CD4-positive, alpha-beta T cell treated with Interleukin-15 for 4 hours (primary cell): Measurements from ENCODE around the gene KDM1A.

ENCODE experiments used
- DNase-seq: peaks from one replicate; pipeline ENCODE4 v3.0.0-alpha.2; 2020; ENCODE audit warnings: low spot score

Gene KDM1A

DNA sequence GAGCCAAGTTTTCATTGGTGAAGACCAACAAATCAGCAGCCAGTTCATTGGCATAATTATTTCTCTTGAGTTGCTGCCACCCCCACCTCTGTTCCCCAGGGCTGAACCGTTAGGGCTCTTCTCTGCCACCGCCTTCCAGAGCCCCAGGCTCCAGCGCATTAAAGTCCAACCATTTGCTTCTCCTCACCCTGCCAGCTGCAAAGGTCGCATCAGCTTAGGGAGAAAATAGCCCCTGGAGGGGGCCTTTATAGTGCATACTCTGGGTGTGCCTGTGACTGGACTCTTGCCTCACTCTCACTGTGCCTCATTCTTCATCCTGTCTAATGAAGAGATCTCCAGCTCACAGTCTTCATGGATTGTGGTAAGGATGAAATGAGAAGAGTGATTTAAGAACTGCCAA is 50.4 kb downstream of the KDM1A start:
- DNase-seq = no peak

DNA sequence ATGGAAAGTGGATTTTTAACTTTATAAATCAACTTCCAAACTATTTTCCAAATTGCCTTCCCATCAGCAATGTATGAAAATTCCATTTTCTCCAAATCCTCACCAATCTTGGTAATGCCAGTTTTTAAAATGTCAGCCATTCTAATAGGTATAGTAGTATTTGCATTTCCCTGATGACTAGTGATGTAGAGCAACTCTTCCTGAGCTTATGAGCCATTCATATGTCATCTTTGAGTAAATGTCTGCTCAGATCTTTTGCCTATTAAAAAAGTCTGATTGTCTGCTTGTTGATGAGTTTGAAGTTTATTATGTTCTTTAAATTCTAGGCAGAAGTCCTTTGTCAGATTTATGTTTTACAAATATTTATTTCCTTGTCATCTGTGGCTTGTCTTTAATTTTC is 54.7 kb downstream of the KDM1A start:
- DNase-seq = no peak

DNA sequence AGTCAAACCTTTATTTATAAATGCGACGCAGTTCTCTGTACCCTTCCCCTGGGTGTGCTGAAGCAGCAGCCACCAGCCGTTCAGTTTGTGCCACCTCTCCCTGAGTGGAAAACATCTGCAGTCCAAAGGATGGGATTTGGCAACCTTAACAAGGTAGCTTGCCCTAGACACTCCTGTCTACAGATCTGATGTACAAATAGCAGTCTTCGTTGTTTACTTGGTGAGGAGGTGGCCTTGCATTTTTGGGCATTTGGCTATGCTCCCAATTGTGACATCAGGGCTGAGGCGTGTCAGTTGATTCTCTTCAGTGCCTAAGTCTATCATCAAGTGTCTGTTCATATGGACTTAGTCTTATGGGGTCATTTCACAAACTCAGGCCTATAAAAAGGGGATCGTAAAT is 59.8 kb downstream of the KDM1A start:
- no peak for DNase-seq

DNA sequence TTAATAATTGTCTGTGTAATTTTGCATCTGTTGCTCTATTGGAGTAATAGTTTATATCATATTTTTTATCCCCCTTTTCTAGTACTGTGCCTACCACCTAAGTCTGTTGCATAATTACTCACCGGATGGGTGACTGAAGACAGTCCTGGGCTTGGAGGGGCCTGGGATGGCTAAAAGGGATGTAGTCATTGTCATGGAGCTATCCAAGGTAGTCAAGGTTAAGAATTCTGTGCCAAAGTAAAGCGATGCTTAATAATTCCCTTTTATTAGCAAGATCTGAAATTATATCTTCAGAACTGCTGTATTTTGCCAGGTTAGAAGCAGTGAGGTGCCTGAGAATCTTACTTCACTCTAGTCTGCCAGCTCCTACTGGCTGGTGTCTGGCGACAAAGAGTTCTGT is 61.6 kb downstream of the KDM1A start:
- DNase-seq = no peak

DNA sequence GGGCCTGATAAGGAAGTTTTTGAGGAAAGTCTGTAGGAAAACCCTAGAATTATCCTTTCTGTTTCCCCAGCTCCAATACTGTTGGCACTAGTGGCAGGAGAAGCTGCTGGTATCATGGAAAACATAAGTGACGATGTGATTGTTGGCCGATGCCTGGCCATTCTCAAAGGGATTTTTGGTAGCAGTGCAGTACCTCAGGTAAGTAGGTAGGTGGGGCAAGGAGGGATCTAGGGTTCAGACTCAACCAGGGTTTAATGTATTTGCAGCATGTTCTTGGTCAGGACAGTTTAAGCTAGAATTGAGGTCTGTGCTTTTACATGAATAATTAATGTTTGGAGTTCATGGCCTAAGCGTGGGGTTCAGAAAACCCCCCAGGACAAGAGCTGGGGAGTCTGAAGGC is 62.1 kb downstream of the KDM1A start:
- DNase-seq = peak; percentile 1

DNA sequence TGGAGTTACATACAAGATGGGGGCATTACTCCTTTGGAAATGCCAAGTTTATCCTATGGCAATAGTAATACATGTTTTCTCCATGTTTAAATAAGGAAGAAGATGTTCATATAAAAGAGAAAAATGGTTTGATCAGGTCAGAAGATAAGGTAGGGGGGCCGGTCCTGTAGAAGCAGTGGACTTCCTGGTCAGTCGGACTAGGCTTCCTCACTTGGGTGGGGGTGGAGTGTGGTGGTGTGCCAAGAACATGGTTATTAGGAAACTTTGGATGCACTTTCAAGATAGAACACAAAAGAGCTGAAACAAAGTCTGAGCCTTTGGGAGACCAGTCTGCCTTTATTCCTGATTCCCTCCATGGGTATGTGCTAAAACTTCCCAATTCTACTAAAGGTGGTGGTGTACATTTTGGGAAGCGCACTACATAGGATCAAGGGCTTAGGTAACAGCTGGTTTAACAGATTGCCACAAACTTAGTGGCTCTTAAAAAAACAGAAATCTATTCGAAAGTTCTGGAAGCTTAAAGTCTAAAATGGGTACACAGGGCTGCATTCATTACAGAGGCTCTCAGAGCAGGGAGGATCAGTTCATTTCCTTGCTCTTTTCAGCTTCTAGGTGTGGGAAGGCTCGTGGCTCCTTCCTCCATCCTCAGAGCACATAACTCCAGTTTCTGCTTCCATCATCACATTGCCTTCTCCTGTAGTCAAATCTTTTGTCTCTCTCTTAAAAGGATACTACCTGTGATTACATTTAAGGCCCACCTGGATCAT is 64.6 kb downstream of the KDM1A start:
- DNase-seq = no peak

DNA sequence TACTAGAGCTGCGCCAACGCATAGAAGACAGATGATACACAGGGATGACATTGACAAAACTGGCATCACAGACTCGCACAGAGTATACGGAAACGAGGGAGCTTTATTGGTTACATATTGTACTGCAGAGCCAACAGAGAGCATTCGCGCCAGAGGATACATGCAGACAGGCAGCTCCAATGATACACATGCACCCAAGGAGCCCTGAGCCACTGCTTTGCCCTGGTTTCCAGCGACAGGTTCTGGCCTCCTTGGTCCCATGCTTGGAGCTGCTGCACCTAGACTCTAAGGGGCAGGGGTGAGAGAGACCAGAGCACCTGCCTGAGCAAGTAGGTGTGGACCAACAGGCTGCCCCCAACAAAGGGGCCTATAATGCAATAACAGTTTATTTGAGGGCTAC is 65.6 kb downstream of the KDM1A start:
- DNase-seq = no peak

DNA sequence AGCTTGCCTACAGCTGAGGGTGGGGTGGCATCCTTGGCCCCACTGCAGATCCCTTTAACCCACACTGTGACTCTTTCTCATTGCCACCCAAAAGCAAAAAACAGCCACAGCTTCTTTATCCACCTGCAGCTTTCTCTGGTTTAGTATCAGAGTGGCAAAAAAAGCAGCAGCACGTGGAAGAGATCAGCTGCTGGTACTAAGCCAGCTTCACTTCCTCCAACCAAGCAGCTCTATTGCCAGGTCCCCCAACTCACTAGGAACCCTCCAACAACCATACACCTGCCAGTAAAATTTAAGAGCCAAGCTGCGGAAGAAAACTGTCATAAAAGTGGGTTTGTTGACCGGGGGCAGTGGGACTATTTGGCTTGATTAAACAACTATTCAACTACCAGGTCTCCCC is 66.4 kb downstream of the KDM1A start:
- DNase-seq = no peak

DNA sequence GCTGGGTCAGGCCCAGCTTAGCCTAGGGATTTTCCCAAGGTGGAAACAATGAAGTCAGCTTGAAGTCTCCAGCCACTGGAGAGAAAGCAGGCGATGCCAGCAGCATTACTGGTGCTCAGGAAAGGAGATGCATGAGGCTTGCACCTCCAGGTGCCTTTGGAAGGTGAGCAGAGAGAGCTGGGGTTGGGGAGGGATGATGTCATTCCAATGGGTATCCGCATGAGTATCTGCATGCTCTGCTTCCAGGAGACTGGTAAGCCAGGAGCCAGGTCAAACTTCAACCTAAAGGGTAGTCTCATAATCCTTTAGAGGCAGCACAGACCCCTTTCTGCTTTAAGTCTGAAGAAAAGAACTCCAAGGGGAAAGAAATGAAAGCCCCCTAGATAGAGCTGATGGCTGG is 68.8 kb downstream of the KDM1A start:
- no peak for DNase-seq

DNA sequence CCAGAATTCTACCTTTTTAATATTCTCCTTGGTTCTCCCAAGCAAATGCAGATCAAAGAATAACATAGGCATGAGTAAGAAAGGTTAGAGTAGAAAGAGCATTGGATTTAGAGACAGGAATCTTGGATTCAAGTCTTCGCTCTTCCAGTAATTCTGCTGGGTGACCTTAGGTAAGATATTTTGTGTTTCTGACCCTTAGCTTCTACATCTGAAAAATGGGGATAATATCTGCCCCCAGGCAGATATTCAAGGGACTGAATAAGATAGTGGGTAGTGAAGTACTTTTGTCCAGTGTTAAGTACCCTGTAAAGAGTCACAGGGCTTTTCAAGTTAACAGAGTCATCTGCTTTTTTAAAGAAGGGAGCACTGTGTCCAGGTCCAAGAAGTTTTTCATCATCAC is 70.8 kb downstream of the KDM1A start:
- no peak for DNase-seq

DNA sequence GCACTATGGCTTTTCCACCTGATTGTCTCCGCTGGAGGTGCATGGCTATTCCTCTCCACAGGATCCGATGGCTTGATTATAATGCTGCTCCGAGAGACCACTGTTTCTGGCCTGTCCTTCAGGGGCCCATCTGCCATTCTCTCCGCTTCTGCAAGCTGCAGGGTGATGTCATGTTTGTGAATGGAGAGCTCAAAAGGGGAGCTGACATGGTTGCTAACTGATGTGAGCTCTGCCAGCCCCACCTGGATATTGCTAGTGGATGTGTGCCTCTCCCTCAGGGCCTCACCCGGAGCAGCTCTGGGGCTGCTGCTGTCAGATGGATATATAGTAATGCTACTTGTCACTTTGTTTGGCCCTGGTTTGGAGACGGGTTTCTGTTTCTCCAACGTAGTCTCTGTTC is 72.3 kb downstream of the KDM1A start:
- DNase-seq = no peak

DNA sequence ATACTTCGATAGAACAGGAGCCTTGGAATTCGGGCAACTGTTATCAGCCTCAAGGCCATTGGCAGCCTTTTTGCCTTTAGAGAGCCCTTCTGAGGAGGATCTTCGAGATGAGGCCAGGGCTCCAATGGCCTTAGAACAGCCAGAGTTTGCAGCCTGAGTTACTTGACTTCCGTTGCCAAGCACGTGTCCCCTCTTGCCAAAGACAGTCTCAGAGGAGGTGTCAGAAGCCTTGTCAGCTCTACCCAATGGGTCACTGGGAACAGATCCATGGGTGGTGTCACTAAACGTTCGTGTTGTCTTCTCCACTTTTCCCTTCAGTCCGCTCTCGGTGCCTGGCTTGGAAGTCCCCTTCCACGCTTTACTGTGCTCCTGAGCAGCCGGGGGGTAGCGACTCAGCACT is 73.2 kb downstream of the KDM1A start:
- no peak for DNase-seq

DNA sequence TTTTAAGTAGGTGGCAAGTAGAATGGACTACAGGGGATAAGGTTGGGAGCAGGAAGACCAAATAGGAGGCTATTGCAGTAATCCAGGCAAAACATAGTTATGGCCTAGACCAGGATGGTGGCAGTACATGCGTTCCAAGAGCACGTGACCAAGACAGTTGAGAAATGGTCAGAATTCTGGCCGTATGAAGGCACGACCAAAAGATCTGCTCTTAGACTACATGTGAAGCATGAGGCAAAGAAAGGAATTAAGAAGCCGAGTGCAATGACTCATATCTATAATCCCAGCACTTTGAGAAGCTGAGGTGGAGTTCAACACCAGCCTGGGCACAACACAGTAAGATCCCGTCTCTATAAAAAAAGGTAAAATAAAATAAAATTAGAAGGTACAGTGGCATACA is 78.0 kb downstream of the KDM1A start:
- DNase-seq = no peak

DNA sequence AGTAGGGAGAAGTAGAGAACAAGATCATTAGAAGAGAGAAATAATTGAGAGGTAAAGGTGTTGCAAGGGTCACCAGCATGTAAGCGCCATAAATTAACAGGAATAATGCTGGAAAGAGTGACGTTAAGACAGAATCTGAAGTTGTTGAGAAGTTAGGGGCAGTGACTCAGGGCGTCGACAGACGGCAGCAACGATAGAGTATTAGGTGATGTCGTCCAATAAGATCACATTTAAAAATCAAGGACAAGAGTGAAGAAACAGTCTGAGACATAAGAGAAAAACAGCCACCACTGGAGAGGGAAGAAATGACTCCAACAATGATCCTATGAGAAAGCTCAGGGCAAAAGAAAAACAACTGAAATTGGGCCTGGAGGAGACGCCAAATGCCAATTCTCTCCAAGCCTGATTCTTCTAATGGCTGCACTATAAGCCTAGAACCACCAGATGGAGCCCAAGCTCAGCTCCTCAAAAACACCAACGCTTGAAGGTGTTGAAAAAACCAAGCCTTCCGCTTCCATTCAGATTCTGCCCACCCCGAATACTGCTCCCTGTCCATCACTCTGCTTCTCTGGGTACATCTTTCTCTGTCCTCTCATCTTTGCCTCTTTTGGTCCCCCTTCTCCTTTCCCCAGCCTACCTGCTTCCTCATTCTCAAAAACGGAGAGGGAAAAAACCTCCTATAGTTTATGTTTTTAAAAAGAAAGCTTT is 79.3 kb downstream of the KDM1A start:
- peak; percentile 73 for DNase-seq

DNA sequence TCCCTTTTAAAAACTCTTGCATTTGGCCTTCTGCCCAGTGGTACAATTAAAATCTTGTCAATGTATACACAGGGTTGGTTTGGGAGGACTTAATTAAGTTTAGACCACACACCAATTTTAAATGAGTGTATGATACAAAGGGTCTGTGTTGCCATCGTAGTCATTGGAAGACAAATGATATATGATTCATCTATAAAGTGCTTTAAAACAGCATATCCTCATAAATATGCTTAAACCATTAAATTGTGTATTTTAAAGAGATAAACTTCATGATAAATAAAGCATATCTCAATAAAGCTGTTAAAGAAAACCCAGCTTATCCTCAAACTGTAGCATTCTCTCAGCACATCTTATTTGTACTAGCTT is 79.9 kb downstream of the KDM1A start:
- DNase-seq = no peak

DNA sequence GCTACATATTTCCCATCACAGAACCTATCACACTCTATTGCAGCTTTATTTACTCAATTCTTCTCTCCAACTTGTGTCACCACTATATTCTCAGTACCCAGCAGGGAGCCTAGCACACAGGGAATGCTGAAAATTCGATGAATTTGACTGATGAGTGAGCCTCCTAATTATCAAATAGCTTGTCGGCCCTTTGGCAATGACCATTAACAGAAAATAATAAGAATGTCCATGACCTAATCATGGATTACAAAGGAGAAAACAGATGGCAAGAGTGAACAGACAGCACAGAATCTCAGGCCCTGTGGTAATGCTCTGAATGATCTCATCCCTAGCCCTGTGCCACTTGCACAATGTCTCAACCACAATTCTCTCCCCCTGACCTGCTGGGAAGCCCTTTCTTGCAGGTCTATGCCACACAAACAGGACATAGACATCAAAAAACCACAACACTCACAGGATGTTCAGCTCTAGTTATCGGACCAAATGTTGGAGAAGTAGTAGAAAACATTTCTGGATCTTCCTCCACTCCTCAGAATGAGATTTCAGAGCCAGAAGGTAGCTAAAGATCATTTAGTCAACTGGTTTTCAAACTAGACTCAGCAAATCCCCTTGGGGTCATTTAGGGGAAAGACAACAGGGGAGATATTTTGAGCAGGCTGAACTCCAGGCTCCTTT is 80.9 kb downstream of the KDM1A start:
- peak; percentile 56 for DNase-seq

DNA sequence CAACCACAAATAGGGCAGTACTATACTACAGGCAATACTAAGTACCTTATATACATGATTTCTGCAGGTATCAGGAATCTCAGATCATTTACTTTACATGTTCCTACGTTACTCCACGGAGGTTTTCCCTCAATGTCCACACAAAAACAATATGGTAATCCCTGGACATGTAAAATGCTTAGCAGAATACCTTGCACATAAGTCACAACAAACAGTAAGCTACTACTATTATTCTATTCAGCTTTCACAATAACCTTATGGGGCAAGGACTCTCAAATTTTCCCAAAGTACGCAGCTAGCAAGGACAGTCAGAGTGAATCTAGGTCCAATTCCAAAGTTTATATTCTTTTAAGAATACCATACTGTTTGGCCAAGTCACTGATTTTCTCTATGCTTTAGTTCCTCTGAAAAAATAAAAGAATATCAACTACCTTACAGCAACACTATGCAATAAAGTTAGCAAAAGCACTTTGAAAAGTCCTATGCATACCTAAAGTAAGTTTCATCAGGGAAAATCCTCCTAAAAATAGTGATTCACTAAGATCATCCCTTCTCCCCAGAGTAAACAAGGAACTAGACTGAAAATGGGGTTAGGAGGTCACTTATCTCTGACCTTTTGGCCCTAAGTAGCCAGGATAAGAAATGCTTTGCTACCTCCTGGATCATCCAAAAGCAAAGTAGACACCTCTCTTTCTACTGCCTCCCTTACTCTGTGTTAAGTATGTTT is 82.0 kb downstream of the KDM1A start:
- no peak for DNase-seq

DNA sequence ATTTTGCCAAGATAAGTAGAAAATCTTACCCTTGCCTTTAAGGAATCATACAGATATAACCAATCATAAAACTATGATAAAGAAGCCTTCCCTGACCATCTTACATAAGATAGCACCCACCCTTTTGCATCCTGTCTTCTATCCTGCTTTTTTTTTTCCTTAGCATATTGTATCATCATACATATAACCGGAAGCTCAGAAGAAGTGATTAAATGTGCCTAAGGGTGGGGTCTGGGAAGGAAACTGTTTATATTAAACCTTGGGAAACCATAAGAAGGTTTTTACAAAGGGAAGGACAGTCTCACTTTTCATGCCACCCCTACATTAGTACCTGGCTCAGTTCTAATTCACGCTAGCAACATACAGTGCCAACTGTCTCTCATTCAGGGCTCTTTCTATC is 82.6 kb downstream of the KDM1A start:
- DNase-seq = no peak

DNA sequence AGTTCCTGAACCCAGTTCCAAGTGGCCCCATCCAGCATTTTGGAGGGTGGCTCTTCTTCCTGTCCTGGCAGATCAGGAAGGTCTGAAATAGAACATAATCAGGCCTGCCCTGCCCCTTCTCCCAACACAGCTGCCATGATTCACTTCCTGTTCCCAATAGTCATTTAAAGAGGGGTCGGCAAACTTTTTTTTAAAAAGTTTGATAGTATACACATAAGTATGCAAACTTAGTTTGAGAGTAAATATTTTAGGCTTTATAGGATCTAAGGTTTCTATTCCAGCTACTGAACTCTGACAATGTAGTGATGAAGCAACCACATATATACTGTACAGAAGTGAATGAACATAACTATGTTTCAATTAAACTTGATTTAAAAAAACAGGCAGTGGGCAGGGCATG is 83.0 kb downstream of the KDM1A start:
- DNase-seq = no peak

DNA sequence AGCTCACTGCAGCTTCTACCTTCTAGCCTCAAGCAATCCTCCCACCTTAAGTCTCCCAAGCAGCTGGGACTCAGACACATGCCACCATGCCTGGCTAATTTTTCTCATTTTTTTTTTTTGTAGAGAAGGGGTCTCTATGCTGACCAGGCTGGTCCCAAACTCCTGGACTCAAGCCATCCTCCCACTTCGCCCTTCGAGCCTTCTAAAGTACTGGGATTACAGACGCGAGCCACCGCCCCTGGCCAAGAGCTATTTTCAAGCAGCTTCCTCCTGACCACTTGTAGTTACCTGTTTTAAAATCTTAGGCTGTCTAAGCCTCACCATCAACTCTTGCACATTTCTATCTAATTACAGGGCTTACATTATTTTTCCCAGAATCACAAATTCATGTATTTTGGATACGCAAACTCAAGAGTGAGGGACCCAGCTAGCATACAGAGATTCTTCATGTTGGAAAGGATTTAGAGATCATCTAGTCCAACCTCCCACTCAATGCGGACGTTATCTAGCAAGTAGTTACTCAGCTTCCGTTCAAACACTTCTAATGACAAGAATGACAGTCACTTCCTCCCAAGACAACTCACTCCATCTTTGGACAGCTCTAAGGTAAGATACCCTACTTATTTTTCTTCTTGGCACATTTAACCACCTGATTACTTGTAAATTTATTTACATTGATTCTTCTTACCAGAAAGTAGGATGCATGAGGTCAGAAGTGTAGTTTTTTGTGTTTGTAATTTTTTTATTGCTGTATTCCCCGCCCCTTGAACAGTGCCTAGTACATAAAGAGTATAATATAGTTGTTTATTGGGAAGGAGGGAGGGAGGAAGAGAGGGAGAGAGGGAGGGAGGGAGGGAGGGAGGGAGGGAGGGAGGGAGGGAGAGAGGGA is 84.0 kb downstream of the KDM1A start:
- DNase-seq = peak; percentile 69

DNA sequence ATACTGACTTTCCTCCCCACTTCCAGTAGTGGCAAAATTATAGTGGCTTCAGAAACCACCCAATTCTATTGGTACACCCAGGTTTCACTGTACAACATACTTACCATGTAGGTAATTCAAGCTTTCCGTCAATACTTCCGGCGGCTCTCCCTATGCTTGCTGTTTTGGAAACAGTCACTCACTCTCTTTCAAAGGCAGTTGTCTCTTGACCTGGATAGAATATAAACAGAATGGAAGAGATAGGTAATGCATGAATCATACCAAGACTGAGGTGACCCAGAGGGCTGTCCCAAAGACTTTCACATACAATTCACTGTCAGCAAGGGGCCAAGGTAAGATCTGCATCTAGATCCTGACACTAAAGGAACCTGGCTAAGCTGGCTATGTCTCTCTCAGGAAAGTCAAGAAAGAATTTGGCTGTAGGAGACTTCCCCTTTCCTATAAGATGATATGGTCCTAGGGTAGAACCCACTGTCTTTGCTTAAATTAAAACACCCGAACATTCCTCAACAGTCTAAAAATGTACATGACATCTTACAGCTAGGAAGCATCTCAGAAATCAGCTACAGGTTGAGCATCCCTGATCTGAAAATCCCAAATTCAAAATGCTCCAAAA is 89.8 kb downstream of the KDM1A start:
- peak; percentile 30 for DNase-seq
